ENCODE measurements around the gene ROBO4.
A peak's percentile ranks its signal among the peaks of the same experiment; 100 is the strongest.

The ROBO4 gene

GRCh38 chr11:124877631-124877909 is 20.1 kb downstream of the ROBO4 start:
- Histone ChIP-seq H3K36me3 (ENCODE audit: insufficient read depth, insufficient read length, low read length) (no peaks in the 10 kb centered on the region), H3K27me3 (ENCODE audit: insufficient read depth, insufficient read length) (peaks cover 21% of the 10 kb centered on the region), H3K4me3 (ENCODE audit: insufficient read length, low read depth) (no peak overlapping the region), H3K9ac (ENCODE audit: insufficient read length, low read depth) (no peak overlapping the region), H3K4me1 (ENCODE audit: insufficient read depth, insufficient read length) (peaks cover 3% of the 10 kb centered on the region), H3K9me3 (ENCODE audit: insufficient read depth, low read length) (no peaks in the 10 kb centered on the region)
- no peak for DNase-seq (ENCODE audit: low read depth, low spot score)
- TF ChIP-seq SUZ12 (IDR thresholded peaks at IDR 0.05; ENCODE audit: extremely low read depth, insufficient read depth, insufficient read length) = no peak
- TF ChIP-seq ZNF274 (IDR thresholded peaks at IDR 0.05; ENCODE audit: low read depth, low read length) = no peak
- no peak for TF ChIP-seq YY1 (IDR thresholded peaks at IDR 0.05; ENCODE audit: insufficient read depth, insufficient read length)

- H3K4me3 ChIP-seq (ENCODE audit: insufficient read length, low read depth) = peak overlapping the region; percentile 50
- peak overlapping the region; percentile 70 for H3K9ac ChIP-seq (ENCODE audit: insufficient read length, low read depth)
- H3K4me1 ChIP-seq (ENCODE audit: insufficient read depth, insufficient read length) = peaks cover 3% of the 10 kb centered on the region
- H3K27me3 ChIP-seq (ENCODE audit: insufficient read depth, insufficient read length) = peaks cover 27% of the 10 kb centered on the region
- no peak for DNase-seq (ENCODE audit: low read depth, low spot score)
- TF ChIP-seq SUZ12 (IDR thresholded peaks at IDR 0.05; ENCODE audit: extremely low read depth, insufficient read depth, insufficient read length) (no peak), YY1 (IDR thresholded peaks at IDR 0.05; ENCODE audit: insufficient read depth, insufficient read length) (no peak), ZNF274 (IDR thresholded peaks at IDR 0.05; ENCODE audit: low read depth, low read length) (no peak)
- no peaks in the 10 kb centered on the region for H3K36me3 ChIP-seq (ENCODE audit: insufficient read depth, insufficient read length, low read length)
- no peaks in the 10 kb centered on the region for H3K9me3 ChIP-seq (ENCODE audit: insufficient read depth, low read length)
Measured at GRCh38 chr11:124876818-124877630, 20.6 kb downstream of the ROBO4 start.

- Histone ChIP-seq H3K36me3 (ENCODE audit: insufficient read depth, insufficient read length, low read length) (no peaks in the 10 kb centered on the region), H3K4me1 (ENCODE audit: insufficient read depth, insufficient read length) (peaks cover 3% of the 10 kb centered on the region), H3K27me3 (ENCODE audit: insufficient read depth, insufficient read length) (peaks cover 35% of the 10 kb centered on the region), H3K9me3 (ENCODE audit: insufficient read depth, low read length) (no peaks in the 10 kb centered on the region), H3K9ac (ENCODE audit: insufficient read length, low read depth) (peak overlapping the region; percentile 83), H3K4me3 (ENCODE audit: insufficient read length, low read depth) (peak overlapping the region; percentile 51)
- no peak for TF ChIP-seq SUZ12 (IDR thresholded peaks at IDR 0.05; ENCODE audit: extremely low read depth, insufficient read depth, insufficient read length)
- TF ChIP-seq ZNF274 (IDR thresholded peaks at IDR 0.05; ENCODE audit: low read depth, low read length) = no peak
- no peak for TF ChIP-seq YY1 (IDR thresholded peaks at IDR 0.05; ENCODE audit: insufficient read depth, insufficient read length)
- peak; percentile 91 for DNase-seq (ENCODE audit: low read depth, low spot score)
Measured at GRCh38 chr11:124875943-124876817, 21.5 kb downstream of the ROBO4 start.

- TF ChIP-seq YY1 (IDR thresholded peaks at IDR 0.05; ENCODE audit: insufficient read depth, insufficient read length) = no peak
- TF ChIP-seq ZNF274 (IDR thresholded peaks at IDR 0.05; ENCODE audit: low read depth, low read length) = no peak
- no peak for TF ChIP-seq SUZ12 (IDR thresholded peaks at IDR 0.05; ENCODE audit: extremely low read depth, insufficient read depth, insufficient read length)
- Histone ChIP-seq H3K4me3 (ENCODE audit: insufficient read length, low read depth) (peak overlapping the region; percentile 51), H3K9me3 (ENCODE audit: insufficient read depth, low read length) (no peaks in the 10 kb centered on the region), H3K36me3 (ENCODE audit: insufficient read depth, insufficient read length, low read length) (no peaks in the 10 kb centered on the region), H3K9ac (ENCODE audit: insufficient read length, low read depth) (no peak overlapping the region), H3K27me3 (ENCODE audit: insufficient read depth, insufficient read length) (peaks cover 42% of the 10 kb centered on the region), H3K4me1 (ENCODE audit: insufficient read depth, insufficient read length) (peaks cover 3% of the 10 kb centered on the region)
- no peak for DNase-seq (ENCODE audit: low read depth, low spot score)
Measured at GRCh38 chr11:124875401-124875800, 22.3 kb downstream of the ROBO4 start.

GRCh38 chr11:124874571-124875255 is 23.0 kb downstream of the ROBO4 start:
- Histone ChIP-seq H3K9ac (ENCODE audit: insufficient read length, low read depth) (no peak overlapping the region), H3K4me3 (ENCODE audit: insufficient read length, low read depth) (no peak overlapping the region), H3K4me1 (ENCODE audit: insufficient read depth, insufficient read length) (peaks cover 3% of the 10 kb centered on the region), H3K36me3 (ENCODE audit: insufficient read depth, insufficient read length, low read length) (no peaks in the 10 kb centered on the region), H3K27me3 (ENCODE audit: insufficient read depth, insufficient read length) (peaks cover 49% of the 10 kb centered on the region), H3K9me3 (ENCODE audit: insufficient read depth, low read length) (no peaks in the 10 kb centered on the region)
- TF ChIP-seq YY1 (IDR thresholded peaks at IDR 0.05; ENCODE audit: insufficient read depth, insufficient read length) (no peak), SUZ12 (IDR thresholded peaks at IDR 0.05; ENCODE audit: extremely low read depth, insufficient read depth, insufficient read length) (no peak), ZNF274 (IDR thresholded peaks at IDR 0.05; ENCODE audit: low read depth, low read length) (no peak)
- no peak for DNase-seq (ENCODE audit: low read depth, low spot score)

- Histone ChIP-seq H3K9ac (ENCODE audit: insufficient read length, low read depth) (no peak overlapping the region), H3K4me3 (ENCODE audit: insufficient read length, low read depth) (no peak overlapping the region), H3K9me3 (ENCODE audit: insufficient read depth, low read length) (no peaks in the 10 kb centered on the region), H3K4me1 (ENCODE audit: insufficient read depth, insufficient read length) (peaks cover 3% of the 10 kb centered on the region), H3K36me3 (ENCODE audit: insufficient read depth, insufficient read length, low read length) (no peaks in the 10 kb centered on the region), H3K27me3 (ENCODE audit: insufficient read depth, insufficient read length) (peaks cover 54% of the 10 kb centered on the region)
- DNase-seq (ENCODE audit: low read depth, low spot score) = no peak
- TF ChIP-seq ZNF274 (IDR thresholded peaks at IDR 0.05; ENCODE audit: low read depth, low read length) = no peak
- TF ChIP-seq YY1 (IDR thresholded peaks at IDR 0.05; ENCODE audit: insufficient read depth, insufficient read length) = no peak
- no peak for TF ChIP-seq SUZ12 (IDR thresholded peaks at IDR 0.05; ENCODE audit: extremely low read depth, insufficient read depth, insufficient read length)
Measured at GRCh38 chr11:124873951-124874350, 23.7 kb downstream of the ROBO4 start.
